Esophagus muscularis mucosa (tissue), 4 donors: ENCODE measurements around the gene PTPRD.

ENCODE experiments used
- CTCF ChIP-seq, 3 experiments: fragments of 200-600 bp in 2 of 3; fragments of 450-650 bp in 1 of 3; sonication (generic) in 2 of 3; IDR thresholded peaks; one replicate each; pipeline ENCODE4 v1.5.1; 2017 to 2019; ENCODE audit warnings: antibody characterized with exemption in 3 of 3, mild to moderate bottlenecking in 2 of 3, moderate library complexity in 1 of 3
- EP300 ChIP-seq: sonication (generic); formaldehyde crosslinking; IDR thresholded peaks from one replicate; pipeline ENCODE4 v1.6.1; 2017; ENCODE audit warnings: antibody characterized with exemption
- POLR2A ChIP-seq: fragments of 450-650 bp; IDR thresholded peaks from one replicate; pipeline ENCODE4 v1.6.1; 2017; ENCODE audit warnings: antibody characterized with exemption, moderate library complexity, mild to moderate bottlenecking, low read depth
- POLR2AphosphoS5 ChIP-seq, 2 donors: sonication (generic); formaldehyde crosslinking; IDR thresholded peaks; one replicate each; pipeline ENCODE4 v1.6.1; 2017; ENCODE audit warnings: antibody characterized with exemption in 2 of 2

- TF ChIP-seq POLR2A: no peak
- no peak for TF ChIP-seq CTCF (IDR thresholded peaks at IDR 0.05)
- no peak for TF ChIP-seq EP300
- TF ChIP-seq POLR2AphosphoS5 (IDR thresholded peaks at IDR 0.05): no peak
These were observed 1732.7 kb downstream of the PTPRD start for GRCh38 chr9:8880060-8880459.
